ENCODE data around the gene NTNG2.

NTNG2 gene

GRCh38 chr9:132238992-132239391 lies 77.1 kb downstream of the NTNG2 start:
- ATAC-seq, result no peak
- TF ChIP-seq TCF4 (CRISPR knock-in tag; IDR thresholded peaks at IDR 0.05; ENCODE audit: borderline replicate concordance), result no peak
- no peak for TF ChIP-seq RARB (CRISPR knock-in tag; IDR thresholded peaks at IDR 0.05)
- no peak for TF ChIP-seq ZC3H10 (CRISPR knock-in tag; IDR thresholded peaks at IDR 0.05)
- no peak for TF ChIP-seq CREB5 (CRISPR knock-in tag; IDR thresholded peaks at IDR 0.05; ENCODE audit: low read depth)
- no peak for TF ChIP-seq OSR1 (CRISPR knock-in tag; IDR thresholded peaks at IDR 0.05)

- TF ChIP-seq TOX (CRISPR knock-in tag; IDR thresholded peaks at IDR 0.05; ENCODE audit: borderline replicate concordance) (no peak), RARB (CRISPR knock-in tag; IDR thresholded peaks at IDR 0.05) (no peak), ZFP3 (CRISPR knock-in tag; IDR thresholded peaks at IDR 0.05) (no peak), GLIS3 (CRISPR knock-in tag; IDR thresholded peaks at IDR 0.05) (no peak), PPARA (CRISPR knock-in tag; IDR thresholded peaks at IDR 0.05; ENCODE audit: borderline replicate concordance) (no peak), OSR1 (CRISPR knock-in tag; IDR thresholded peaks at IDR 0.05) (no peak), TSHZ2 (CRISPR knock-in tag; IDR thresholded peaks at IDR 0.05) (no peak), CREB5 (CRISPR knock-in tag; IDR thresholded peaks at IDR 0.05; ENCODE audit: low read depth) (no peak), ZNF565 (CRISPR knock-in tag; conservative IDR thresholded peaks at IDR 0.05; ENCODE audit: low read depth) (no peak), CSRNP3 (CRISPR knock-in tag; IDR thresholded peaks at IDR 0.05) (no peak), ISL1 (CRISPR knock-in tag; IDR thresholded peaks at IDR 0.05) (no peak), PATZ1 (CRISPR knock-in tag; IDR thresholded peaks at IDR 0.05; ENCODE audit: borderline replicate concordance) (no peak), CSDC2 (CRISPR knock-in tag; IDR thresholded peaks at IDR 0.05) (no peak), SNAI2 (CRISPR knock-in tag; IDR thresholded peaks at IDR 0.05) (no peak), ZNF70 (CRISPR knock-in tag; IDR thresholded peaks at IDR 0.05) (no peak), ZFP30 (CRISPR knock-in tag; IDR thresholded peaks at IDR 0.05) (no peak), ZC3H10 (CRISPR knock-in tag; IDR thresholded peaks at IDR 0.05) (no peak), ZNF8 (CRISPR knock-in tag; IDR thresholded peaks at IDR 0.05) (no peak)
- no peak for ATAC-seq
Measured at GRCh38 chr9:132239518-132239917, 77.7 kb downstream of the NTNG2 start.

- ATAC-seq, result no peak
- TF ChIP-seq ARNTL (CRISPR knock-in tag; IDR thresholded peaks at IDR 0.05; ENCODE audit: borderline replicate concordance, low read depth) (no peak), TSHZ2 (CRISPR knock-in tag; IDR thresholded peaks at IDR 0.05) (no peak), POU6F1 (CRISPR knock-in tag; IDR thresholded peaks at IDR 0.05; ENCODE audit: borderline replicate concordance, low read depth) (no peak), RARB (CRISPR knock-in tag; IDR thresholded peaks at IDR 0.05) (no peak), ISL1 (CRISPR knock-in tag; IDR thresholded peaks at IDR 0.05) (no peak), ZNF70 (CRISPR knock-in tag; IDR thresholded peaks at IDR 0.05) (no peak), SNAI2 (CRISPR knock-in tag; IDR thresholded peaks at IDR 0.05) (no peak), ZNF565 (CRISPR knock-in tag; conservative IDR thresholded peaks at IDR 0.05; ENCODE audit: low read depth) (no peak), PPARA (CRISPR knock-in tag; IDR thresholded peaks at IDR 0.05; ENCODE audit: borderline replicate concordance) (no peak), ESRRG (CRISPR knock-in tag; IDR thresholded peaks at IDR 0.05) (no peak)
Measured at GRCh38 chr9:132239999-132240840, 78.4 kb downstream of the NTNG2 start.
